DMS153 treated with DMSO at 0.1 percent for 48 hours (cell line): Measurements from ENCODE around the gene B4GALNT1.
"Not testable (repeated sequence)": the region's sequence is repeated elsewhere in the genome, so short reads cannot be mapped to it uniquely, and the experiment has no call there.

Source experiments
- DNase-seq: peaks from one replicate; lab custom pipeline; 2025; ENCODE audit not compliant: unreplicated experiment; lab: John Stamatoyannopoulos, UW

The B4GALNT1 gene

GRCh38 chr12:57632958-57633840 is at the start of gene B4GALNT1:
Gene B4GALNT1, minus strand, starts transcription at chr12:57633201. Its CDS starts 1,069 bp downstream, at chr12:57632132.
- DNase-seq: peak; percentile 57

- no peak for DNase-seq
Measured at GRCh38 chr12:57679697-57680096, 46.7 kb upstream of the B4GALNT1 start.

GRCh38 chr12:57677947-57678346 is 44.9 kb upstream of the B4GALNT1 start:
- not testable (repeated sequence) for DNase-seq

- DNase-seq: no peak
Measured at GRCh38 chr12:57674691-57675090, 41.7 kb upstream of the B4GALNT1 start.

- DNase-seq: no peak
Measured at GRCh38 chr12:57672801-57673200, 39.8 kb upstream of the B4GALNT1 start.

- not testable (repeated sequence) for DNase-seq
Measured at GRCh38 chr12:57671811-57672210, 38.8 kb upstream of the B4GALNT1 start.

GRCh38 chr12:57669691-57670090 is 36.7 kb upstream of the B4GALNT1 start:
- not testable (repeated sequence) for DNase-seq

- DNase-seq: no peak
Measured at GRCh38 chr12:57666897-57667296, 33.9 kb upstream of the B4GALNT1 start.

GRCh38 chr12:57665066-57665820 is 32.2 kb upstream of the B4GALNT1 start:
- not testable (repeated sequence) for DNase-seq

GRCh38 chr12:57661376-57661775 is 28.4 kb upstream of the B4GALNT1 start:
- no peak for DNase-seq

GRCh38 chr12:57658890-57659289 is 25.9 kb upstream of the B4GALNT1 start:
- DNase-seq: no peak

GRCh38 chr12:57657744-57658143 is 24.7 kb upstream of the B4GALNT1 start:
- DNase-seq: no peak

- DNase-seq: not testable (repeated sequence)
Measured at GRCh38 chr12:57656408-57656807, 23.4 kb upstream of the B4GALNT1 start.

GRCh38 chr12:57655541-57656240 is 22.7 kb upstream of the B4GALNT1 start:
- no peak for DNase-seq

- DNase-seq: no peak
Measured at GRCh38 chr12:57654042-57654441, 21.0 kb upstream of the B4GALNT1 start.

- DNase-seq: not testable (repeated sequence)
Measured at GRCh38 chr12:57646659-57647049, 13.7 kb upstream of the B4GALNT1 start.

GRCh38 chr12:57645990-57646658 is 13.1 kb upstream of the B4GALNT1 start:
- not testable (repeated sequence) for DNase-seq

- DNase-seq: no peak
Measured at GRCh38 chr12:57641699-57642442, 8.9 kb upstream of the B4GALNT1 start.

- no peak for DNase-seq
Measured at GRCh38 chr12:57640175-57641042, 7.4 kb upstream of the B4GALNT1 start.
